Measurements from ENCODE around the gene ABCC1.
A peak's percentile ranks its signal among the peaks of the same experiment; 100 is the strongest.
"Not testable (repeated sequence)": the region's sequence is repeated elsewhere in the genome, so short reads cannot be mapped to it uniquely, and the experiment has no call there.

ABCC1 gene

GRCh38 chr16:15949210-15950160, at the start of gene ABCC1:
Gene ABCC1, plus strand, starts transcription at chr16:15949616. Its CDS starts 136 bp downstream, at chr16:15949752.
- DNase-seq: peak; percentile 56

GRCh38 chr16:15900357-15900756, 49.1 kb upstream of the ABCC1 start:
- no peak for DNase-seq

DNA sequence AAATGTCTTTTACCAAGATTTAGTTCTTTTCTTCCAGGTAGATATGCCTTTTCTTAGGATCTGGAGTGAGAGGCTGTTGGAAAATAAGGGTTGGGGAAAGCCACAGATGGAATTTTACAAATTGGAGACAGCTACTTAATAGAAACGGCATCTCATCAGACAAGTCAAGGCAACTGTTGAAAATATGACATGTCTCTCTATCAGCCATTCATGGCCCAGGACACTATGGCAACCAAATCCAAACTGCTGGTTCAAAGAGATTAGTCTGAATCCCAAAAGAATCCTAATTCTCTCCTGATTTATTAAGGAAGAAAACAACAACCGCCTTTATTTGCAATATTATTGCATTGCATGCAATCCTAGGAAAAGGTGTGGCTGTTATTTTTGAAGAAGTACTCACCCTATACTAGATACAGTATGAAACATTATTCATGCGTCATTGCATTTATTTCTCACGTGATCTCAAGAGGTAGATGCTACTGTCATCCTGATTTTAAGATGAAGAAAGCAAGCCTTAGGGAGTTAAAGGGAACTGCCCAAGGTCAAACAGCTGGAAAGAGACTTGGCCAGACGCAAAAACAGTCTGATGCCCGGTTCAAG, 48.4 kb upstream of the ABCC1 start:
- no peak for DNase-seq

DNA sequence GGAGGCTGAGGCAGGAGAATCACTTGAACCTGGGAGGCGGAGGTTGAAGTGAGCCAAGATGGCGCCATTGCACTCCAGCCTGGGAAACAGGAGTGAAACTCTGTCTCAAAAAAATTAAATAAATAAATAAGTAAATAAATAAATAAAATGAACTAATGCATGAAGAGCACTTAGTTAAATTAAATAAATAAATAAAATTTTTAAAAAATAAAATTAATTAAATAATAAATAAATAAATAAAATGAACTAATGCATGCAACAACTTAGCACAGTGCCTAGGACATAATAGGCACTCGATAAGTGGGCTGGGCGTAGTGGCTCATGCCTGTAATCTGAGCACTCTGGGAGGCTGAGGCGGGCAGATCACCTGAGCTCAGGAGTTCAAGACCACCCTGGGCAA, 45.5 kb upstream of the ABCC1 start:
- DNase-seq: no peak

DNA sequence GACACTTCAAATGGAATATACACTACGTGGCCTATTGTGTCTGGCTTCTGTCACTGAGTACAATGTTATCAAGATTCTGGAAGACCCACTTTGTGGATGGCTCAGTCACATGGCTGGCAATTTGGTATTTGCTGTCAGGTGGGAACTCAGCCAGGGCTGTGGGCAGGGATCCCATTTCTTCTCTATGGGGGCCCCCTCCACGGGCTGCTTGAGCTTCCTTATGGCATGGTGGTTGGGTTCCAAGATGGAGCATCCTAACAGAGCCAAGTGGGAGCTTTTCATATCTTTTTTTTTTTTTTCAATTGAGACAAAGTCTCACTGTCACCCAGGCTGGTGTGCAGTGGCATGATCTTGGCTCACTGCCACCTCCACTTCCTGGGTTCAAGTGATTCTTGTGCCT, 43.0 kb upstream of the ABCC1 start:
- DNase-seq: no peak

DNA sequence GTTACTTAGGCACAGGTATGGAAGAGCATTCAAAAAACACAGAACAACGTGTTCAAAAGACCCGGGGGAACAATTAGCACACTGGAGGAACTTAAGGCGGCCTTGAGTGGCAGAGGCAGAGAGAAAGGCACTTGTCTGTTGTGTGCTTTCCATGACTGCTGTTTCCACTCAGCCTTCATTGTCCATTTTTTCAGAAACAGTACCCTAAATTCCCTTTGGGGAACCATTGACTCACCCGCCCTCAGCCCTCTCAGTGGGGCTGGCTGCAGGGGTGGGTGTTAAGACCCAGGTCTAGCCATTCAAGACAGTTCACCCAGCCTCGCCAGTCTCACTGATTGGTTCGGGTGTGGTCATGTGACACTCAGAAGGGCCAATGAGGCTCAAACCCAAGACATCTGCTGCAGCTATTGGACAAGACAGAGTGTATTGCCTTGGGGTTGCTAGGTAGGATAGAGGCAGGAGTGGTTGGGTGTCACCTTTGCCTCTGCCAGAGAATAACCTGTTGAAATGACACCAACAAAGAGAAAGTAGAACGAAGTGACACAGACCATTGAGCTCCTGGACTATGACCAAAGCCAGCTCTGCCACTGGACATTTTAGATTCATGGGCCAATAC, 41.4 kb upstream of the ABCC1 start:
- DNase-seq: no peak

GRCh38 chr16:15911198-15911597, 38.2 kb upstream of the ABCC1 start:
- no peak for DNase-seq

DNA sequence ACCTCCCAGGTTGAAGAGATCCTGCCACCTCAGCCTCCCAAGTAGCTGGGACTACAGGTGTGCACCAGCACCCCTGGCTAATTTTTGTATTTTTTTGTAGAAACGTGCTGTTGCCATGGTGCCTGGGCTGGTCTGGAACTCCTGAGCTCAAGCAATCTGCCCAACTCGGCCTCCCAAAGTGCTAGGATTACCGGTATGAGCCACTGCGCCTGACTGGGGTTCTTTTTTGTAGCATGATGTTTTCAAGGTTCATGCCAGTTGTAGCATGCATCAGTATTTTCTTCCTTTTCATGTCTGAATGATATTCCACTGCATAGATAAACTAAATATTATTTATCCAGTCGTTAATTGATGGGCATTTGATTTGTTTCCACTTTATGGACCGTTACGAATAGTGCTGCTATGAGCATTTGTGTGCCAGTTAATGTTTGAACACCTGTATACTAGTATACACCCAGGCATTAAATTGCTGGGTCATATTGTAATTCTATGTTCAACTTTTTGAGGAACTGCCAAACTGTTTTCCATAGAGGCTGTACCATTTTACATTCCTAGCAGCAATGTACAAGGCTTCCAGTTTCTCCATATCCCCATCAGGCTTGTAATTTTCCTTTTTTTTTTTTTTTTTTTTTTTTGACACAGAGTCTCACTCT, 36.2 kb upstream of the ABCC1 start:
- DNase-seq: no peak

DNA sequence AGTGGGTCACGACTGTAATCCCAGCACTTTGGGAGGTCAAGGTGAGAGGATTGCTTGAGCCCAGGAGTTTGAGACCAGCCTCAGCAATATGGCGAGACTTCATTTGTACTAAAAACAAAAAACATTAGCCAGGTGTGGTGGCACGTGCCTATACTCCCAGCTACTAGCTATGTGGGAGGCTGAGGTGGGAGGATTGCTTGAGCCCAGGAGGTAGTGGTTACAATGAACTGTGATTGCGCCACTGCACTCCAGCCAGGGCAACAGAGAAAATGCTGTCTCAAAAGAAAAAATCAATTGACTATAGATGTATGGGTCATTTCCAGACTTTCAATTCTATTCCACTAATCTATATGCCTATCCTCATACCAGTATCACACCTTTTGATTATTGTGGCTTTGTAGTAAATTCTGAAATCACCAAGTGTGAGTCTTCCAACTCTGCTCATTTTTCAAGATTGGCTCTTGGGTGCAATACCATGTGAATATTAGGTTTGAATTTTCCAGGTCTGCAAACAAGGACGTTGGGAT, 33.8 kb upstream of the ABCC1 start:
- DNase-seq: no peak

- DNase-seq: no peak
These were observed 33.1 kb upstream of the ABCC1 start for GRCh38 chr16:15916323-15916722.

- not testable (repeated sequence) for DNase-seq
These were observed 31.1 kb upstream of the ABCC1 start for GRCh38 chr16:15918314-15918713.

GRCh38 chr16:15919331-15919730, 30.1 kb upstream of the ABCC1 start:
- DNase-seq: no peak

DNA sequence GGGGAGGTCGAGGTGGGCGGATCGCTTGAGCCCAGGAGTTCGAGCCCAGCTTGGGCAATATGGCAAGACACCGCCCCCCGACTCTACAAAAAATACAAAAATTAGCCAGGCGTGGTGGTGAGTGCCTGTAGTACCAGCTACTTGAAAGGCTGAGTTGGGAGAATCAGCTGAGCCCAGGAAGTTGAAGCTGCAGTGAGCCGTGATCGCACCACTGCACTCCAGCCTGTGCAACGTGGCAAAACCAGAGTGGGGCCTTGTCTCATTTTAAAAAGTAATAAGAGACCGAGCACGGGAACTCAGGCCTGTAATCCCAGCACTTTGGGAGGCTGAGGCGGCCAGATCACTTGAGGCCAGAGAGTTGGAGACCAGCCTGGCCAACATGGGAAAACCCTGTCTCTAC, 24.4 kb upstream of the ABCC1 start:
- DNase-seq: no peak

DNA sequence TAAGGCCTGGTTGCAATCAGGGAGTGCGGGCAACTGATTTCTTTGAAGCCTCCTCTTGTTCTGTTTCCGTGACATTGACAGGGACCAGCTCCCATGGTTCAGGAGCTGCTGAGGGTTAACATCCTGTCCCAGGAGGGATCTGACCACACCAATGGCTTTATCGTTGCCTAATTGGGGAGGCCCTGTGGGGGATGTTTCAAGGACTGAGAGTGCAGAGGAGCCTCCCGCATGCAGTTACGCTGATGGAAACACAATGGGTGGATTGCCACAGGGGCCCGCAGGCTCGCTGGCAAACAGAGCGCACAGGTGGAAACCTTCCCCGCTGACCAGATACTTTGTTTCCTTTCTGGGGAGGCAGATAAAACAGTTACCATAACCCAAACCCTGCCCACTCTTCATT, 23.8 kb upstream of the ABCC1 start:
- DNase-seq: no peak

GRCh38 chr16:15928261-15929104, 20.9 kb upstream of the ABCC1 start:
- no peak for DNase-seq

- DNase-seq: no peak
These were observed 16.5 kb upstream of the ABCC1 start for GRCh38 chr16:15932939-15933338.

DNA sequence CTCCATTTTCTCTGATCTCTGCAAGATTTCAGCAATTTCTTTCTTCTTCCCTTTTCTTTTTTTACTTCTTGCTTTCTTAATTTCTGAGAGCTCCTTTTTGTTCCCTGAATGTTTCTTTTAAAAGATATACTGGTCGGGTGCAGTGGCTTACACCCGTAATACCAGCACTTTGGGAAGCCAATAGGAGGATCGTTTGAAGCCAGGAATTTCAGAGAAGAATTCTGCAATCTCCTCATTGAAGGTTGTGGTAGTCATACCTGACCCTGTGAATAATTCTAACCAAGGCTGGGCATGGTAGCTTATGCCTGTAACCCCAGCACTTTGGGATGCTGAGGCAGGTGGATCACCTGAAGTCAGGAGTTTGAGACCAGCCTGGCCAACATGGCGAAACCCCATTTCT, 15.6 kb upstream of the ABCC1 start:
- no peak for DNase-seq

DNA sequence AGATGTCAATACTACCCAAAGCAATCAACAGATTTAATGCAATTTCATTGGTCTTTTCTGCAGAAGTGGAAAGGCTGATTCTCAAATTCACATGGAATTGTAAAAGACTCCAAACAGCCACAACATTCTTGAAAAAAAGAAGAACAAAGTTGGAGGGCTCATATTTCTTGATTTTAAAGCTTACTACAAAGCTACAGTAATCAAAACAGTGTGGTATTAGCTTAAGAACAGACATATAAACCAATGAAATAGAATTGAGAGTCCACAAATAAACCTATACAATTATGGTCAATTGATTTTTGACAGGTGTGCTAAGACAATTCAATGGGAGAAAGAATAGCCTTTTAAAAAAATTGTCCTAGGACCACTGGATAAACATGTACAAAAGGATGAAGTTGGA, 14.4 kb upstream of the ABCC1 start:
- no peak for DNase-seq

GRCh38 chr16:15936809-15937208, 12.6 kb upstream of the ABCC1 start:
- DNase-seq: not testable (repeated sequence)

DNA sequence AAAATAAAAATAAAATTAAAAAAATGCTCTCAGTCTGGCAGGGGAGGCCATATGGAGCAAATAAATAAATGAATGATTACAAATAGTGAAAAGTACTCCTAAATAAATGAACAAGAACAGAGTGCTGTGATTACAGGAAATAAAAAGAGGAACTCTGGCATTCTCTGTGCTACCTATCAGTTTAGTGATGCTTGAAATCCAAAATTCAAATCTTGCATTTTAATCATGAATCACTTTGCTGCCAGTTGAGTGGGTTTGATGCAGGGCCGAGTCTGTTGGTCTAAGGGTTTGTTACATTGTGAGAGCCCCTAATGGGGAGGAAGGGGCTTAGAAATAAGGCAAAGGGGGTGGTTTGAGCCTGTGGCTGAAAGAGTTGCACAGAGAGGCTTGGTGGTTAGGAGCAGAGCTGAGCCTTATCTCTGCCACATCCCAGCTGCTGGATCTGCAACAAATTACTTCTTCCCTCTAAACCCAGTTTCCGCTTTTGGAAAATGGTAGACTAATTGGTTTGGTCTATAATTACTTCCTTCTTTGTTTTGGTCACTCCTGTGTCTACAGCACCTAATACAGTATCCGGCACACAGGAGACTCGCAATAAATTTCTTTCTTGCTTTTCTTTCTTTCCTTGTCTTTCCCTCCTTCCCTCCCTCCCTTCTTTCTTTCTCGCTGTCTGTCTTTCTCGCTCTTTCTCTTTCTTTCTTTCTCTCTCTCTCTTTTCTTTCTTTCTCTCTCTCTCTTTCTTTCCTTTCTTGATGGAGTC, 6.3 kb upstream of the ABCC1 start:
- no peak for DNase-seq

All from femur (tissue), 1 donor.